ENCODE results near the gene ATAD1. TPM values are rescaled to one million over a fixed set of nuclear protein-coding genes. Genes with fewer than 3 reads are reported as not detected.

Gene ATAD1
- total and polyA plus RNA-seq, 3 donors from 2014 or later = 68.5 to 162 (median 107) TPM

- Histone ChIP-seq H3K27ac (no peak overlapping the region), H3K36me3 (ENCODE audit: low read depth, missing control alignments) (no peaks in the 10 kb centered on the region), H3K4me1 (no peaks in the 10 kb centered on the region), H3K4me3 (no peak overlapping the region), H3K27me3 (no peaks in the 10 kb centered on the region), H3K9me3 (no peaks in the 10 kb centered on the region)
- intact Hi-C loops (cut with DNase I; ENCODE audit: low total_unique reads) = no loop called here
- 89 to 90% methylated on average over 5 of the region's 5 CpGs for WGBS, 2 donors
- TF ChIP-seq POLR2A (IDR thresholded peaks at IDR 0.05) = no peak
- TF ChIP-seq CTCF (IDR thresholded peaks at IDR 0.05) = no peak
- no peak for DNase-seq
Observed at GRCh38 chr10:87765666-87766376, 52.2 kb downstream of the ATAD1 start.

DNA sequence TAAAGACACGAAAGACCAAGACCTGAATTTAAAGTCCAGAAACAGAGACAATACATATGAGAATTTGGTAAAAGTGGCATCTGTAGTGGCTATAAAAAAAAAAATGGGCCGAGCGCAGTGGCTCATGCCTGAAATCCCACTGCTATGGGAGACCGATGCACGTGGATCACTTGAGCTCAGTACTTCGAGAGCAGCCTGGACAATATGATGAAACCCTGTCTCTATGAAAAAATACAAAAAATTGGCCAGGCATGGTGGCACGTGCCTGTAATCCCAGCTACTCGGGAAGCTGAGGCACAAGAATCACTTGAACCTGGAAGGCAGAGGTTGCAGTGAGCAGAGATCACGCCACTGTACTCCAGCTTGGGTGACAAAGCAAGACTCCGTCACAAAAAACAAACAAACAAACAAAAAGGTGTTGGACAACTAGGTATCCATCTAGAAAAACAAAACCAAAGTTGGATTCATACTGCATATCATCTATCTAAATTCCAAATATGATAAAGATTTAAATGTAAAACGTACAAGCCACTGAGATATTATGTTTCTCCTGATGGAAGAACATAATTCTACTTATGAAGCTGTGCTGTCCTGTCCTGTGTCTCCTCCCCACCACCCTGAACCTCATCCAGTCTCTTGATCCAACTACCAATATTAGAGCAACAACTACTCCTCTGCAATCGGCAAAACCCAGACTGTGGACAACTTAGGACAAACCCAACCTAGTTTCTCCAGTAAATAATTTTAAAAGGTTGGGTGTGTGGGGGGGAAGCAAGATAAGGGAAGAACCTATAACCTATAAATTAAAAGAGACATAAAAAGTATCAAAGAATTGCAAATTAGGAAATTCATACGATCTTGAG is 53.7 kb downstream of the ATAD1 start:
- no peaks in the 10 kb centered on the region for H3K27me3 ChIP-seq
- 87 to 89% methylated on average over 13 of the region's 13 CpGs for WGBS, 2 donors
- TF ChIP-seq CTCF (IDR thresholded peaks at IDR 0.05) (no peak), POLR2A (IDR thresholded peaks at IDR 0.05) (no peak)
- intact Hi-C loops (cut with DNase I; ENCODE audit: low total_unique reads) = no loop called here
- no peaks in the 10 kb centered on the region for H3K9me3 ChIP-seq
- no peaks in the 10 kb centered on the region for H3K4me1 ChIP-seq
- no peak for DNase-seq
- no peak overlapping the region for H3K27ac ChIP-seq
- no peaks in the 10 kb centered on the region for H3K36me3 ChIP-seq (ENCODE audit: low read depth, missing control alignments)
- H3K4me3 ChIP-seq = no peak overlapping the region

DNA sequence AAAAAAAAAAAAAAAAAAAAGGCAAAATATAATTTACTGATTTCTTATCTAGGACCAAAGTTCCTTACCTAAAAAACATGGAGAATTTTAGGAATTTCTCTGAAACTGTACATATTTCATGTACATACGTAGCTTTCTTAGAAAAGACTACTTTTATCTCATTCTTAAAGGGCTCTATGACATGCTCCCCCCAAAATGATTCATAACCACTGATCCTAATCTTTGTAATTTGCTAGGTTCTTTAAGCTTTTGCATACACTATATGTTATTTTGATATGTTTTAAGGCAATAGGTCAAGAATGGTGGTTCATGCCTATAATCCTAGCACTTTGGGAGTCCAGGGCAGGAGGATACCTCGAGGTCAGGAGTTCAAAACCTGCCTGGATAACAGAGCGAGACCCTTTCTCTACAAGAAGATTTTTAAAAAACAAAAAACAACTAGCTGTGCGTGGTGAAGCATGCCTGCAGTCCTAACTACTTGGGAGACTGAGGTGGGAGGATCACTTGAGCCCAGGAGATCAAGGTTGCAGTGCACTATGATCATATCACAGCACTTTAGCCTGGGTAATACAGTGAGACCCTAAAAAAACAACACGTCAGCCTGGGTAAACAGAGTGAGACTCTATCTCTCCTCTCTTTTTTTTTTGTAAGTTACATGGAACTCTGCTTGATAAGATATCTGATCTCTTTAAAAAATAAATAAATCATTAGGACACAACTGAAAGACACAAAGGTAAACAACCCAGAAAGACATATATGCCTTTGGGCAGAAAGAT is 54.8 kb downstream of the ATAD1 start:
- no peak overlapping the region for H3K4me3 ChIP-seq
- H3K9me3 ChIP-seq = no peaks in the 10 kb centered on the region
- no peak for DNase-seq
- no peaks in the 10 kb centered on the region for H3K36me3 ChIP-seq (ENCODE audit: low read depth, missing control alignments)
- no peaks in the 10 kb centered on the region for H3K4me1 ChIP-seq
- no peaks in the 10 kb centered on the region for H3K27me3 ChIP-seq
- 78 to 85% methylated on average over 5 of the region's 5 CpGs for WGBS, 2 donors
- H3K27ac ChIP-seq = no peak overlapping the region
- intact Hi-C loops (cut with DNase I; ENCODE audit: low total_unique reads) = no loop called here
- TF ChIP-seq POLR2A (IDR thresholded peaks at IDR 0.05) (no peak), CTCF (IDR thresholded peaks at IDR 0.05) (no peak)

DNA sequence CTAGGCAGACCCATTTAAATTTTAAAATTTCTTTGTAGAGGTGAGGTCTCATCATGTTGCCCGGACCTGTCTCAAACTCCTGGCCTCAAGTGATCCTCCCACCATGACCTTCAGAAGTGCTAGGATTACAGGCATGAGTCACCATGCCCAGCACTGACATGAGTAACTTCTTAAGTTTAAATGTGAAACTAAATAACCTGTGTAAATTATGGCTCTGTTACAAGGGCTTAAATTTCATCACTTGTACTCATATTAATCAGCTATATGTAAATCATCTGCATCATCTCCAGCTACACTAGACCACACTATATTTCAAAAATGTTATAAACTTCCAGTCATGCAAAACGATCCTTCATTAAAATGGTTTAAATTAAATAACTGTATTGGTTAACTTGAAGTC is 56.1 kb downstream of the ATAD1 start:
- H3K27ac ChIP-seq = peak overlapping the region in 1 of 2 donors; percentile 44
- no peaks in the 10 kb centered on the region for H3K9me3 ChIP-seq
- H3K27me3 ChIP-seq = no peaks in the 10 kb centered on the region
- no peaks in the 10 kb centered on the region for H3K4me1 ChIP-seq
- DNase-seq = no peak
- H3K36me3 ChIP-seq (ENCODE audit: low read depth, missing control alignments) = no peaks in the 10 kb centered on the region
- TF ChIP-seq POLR2A (IDR thresholded peaks at IDR 0.05) (no peak), CTCF (IDR thresholded peaks at IDR 0.05) (no peak)
- H3K4me3 ChIP-seq = no peak overlapping the region
- intact Hi-C loops (cut with DNase I; ENCODE audit: low total_unique reads) = no loop called here
- WGBS, 2 donors = 72 to 80% methylated on average over 2 of the region's 2 CpGs

Measured in testis (tissue), 3 donors.